ENCODE measurements around the gene ZNF76. TPM values are rescaled to one million over a fixed set of nuclear protein-coding genes. Genes with fewer than 3 reads are reported as not detected.
"Not testable (repeated sequence)": the region's sequence is repeated elsewhere in the genome, so short reads cannot be mapped to it uniquely, and the experiment has no call there.

Gene ZNF76
- polyA plus RNA-seq, 3 donors, result 17.2 to 25.9 (median 23.3) TPM

DNA sequence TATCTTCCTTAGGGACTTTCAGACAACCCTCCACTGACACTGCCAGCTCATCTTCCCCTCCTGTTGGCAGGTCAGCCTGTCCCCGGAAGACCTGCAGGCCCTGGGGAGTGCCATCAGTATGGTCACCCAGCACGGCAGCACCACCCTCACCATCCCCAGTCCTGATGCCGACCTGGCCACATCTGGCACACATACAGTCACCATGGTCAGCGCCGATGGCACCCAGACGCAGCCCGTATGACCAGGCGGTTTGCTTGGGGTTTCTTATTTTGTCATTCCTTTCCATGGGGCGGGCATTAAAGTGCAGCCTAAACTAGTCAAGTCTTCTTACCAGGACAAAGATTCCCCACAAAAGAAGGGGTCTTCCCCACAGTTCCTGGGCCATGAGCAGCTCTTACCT is 34.1 kb downstream of the ZNF76 start:
- WGBS, 3 donors, result 93 to 95% (median 94%) methylated on average over 9 of the region's 9 CpGs
- H3K27ac ChIP-seq (ENCODE audit: low read depth, low read length), result no peak overlapping the region

GRCh38 chr6:35294308-35294945 is 34.9 kb downstream of the ZNF76 start:
- 56 to 60% (median 58%) methylated on average over 10 of the region's 10 CpGs for WGBS, 3 donors
- H3K27ac ChIP-seq (ENCODE audit: low read depth, low read length), result no peak overlapping the region

DNA sequence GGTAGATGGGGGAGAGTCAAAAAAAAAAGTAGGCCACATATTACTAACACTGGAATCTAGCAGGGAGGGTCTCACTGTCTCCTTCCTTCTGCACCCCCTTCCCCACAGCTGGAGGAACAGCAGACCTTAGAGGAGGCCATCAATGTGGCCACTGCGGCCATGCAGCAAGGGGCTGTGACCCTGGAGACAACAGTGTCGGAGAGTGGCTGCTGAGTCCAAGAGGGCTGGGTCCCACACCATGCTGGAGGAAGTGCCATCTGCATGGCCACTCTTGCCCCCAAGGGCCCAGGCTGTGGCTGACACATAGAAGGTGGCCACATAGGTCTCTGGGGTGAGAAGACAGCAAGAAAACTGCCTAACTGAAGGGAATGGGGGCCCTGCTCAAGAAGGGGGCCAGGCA is 35.5 kb downstream of the ZNF76 start:
- H3K27ac ChIP-seq (ENCODE audit: low read depth, low read length), result no peak overlapping the region
- 92 to 99% (median 93%) methylated on average over 2 of the region's 2 CpGs for WGBS, 3 donors

DNA sequence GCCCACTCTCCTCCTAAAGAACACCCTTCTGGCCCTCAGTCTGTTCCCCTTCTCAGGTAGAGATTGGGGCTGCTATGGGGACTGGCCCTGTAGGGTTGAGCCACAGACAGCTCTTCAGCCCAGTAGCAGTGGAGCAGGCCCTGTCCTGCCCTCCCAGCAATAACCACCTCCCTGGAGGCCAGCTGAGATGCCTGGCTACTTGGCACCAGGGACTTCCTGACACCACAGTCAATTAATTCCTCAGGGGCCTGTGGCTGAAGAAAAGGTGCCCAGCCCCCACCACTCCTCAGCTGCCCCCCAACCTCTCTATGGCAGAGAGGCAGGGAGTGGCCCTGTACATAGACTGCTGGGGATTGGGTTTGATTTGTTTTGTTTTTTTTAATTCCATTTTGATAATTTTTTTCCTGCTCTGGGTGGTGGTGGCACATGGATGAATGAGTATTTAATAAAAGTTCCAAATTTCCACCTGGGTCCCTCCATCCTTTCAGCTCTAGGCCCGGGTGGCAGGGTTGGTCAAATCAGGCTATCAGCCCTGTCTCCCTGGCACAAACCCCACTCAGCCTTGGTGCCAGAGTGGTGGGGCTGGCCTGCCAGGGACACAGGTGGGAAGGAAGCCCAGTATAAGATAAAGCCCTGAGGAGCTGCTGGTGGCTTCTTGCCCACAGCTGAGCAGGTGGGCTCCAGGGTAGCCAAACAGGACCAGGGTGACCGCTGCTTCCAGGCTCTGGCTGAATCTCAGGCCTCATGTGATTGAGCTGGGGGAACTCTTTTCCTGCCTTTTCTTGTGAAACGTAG is 36.2 kb downstream of the ZNF76 start:
- 32 to 63% (median 60%) methylated on average over 3 of the region's 3 CpGs for WGBS, 3 donors
- no peak overlapping the region for H3K27ac ChIP-seq (ENCODE audit: low read depth, low read length)

DNA sequence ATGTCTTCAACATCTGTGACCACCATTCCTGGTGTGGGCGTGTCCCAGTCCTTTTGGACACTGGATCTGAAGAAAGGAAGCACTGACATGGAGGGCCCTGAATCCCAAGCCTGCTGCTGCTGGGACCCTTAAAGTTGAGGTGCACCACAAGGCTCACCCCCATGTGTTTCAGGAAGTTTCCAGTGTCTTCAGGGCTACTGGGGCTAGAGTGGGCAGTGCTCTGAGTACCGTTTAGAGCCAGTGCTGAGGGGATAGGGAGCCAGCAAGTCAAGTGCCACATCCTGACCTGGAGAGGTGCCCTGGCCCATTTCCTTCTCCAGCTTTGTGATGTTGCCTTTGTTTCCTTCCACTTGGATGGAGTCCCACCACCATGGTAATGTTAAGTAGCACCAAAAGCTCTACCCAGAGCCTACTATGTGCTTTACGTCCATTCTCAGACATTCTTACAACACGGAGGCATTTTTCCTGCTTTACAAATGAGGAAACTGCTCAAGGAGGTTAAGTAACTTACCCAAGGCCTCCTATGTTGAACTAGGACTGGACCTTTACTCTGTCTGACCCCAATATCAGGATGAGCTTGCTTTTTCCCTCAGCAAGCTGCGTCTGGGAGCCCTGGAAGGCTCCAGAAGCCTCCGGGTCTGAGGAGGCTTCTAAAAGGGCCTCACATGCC is 37.5 kb downstream of the ZNF76 start:
- no peak overlapping the region for H3K27ac ChIP-seq (ENCODE audit: low read depth, low read length)

GRCh38 chr6:35297601-35298481 is 38.3 kb downstream of the ZNF76 start, which contains the start of gene DEF6:
Gene DEF6, plus strand, starts transcription at chr6:35297818. Its CDS starts 39 bp downstream, at chr6:35297857.
- H3K27ac ChIP-seq (ENCODE audit: low read depth, low read length), result no peak within 1 kb of the TSS
- WGBS, 3 donors, result 14 to 15% (median 14%) methylated on average over 35 of the region's 35 CpGs

More for the DNA sequence above, 37.5 kb downstream of the ZNF76 start:
- WGBS, 3 donors, result 38 to 48% (median 42%) methylated on average over 6 of the region's 6 CpGs

DNA sequence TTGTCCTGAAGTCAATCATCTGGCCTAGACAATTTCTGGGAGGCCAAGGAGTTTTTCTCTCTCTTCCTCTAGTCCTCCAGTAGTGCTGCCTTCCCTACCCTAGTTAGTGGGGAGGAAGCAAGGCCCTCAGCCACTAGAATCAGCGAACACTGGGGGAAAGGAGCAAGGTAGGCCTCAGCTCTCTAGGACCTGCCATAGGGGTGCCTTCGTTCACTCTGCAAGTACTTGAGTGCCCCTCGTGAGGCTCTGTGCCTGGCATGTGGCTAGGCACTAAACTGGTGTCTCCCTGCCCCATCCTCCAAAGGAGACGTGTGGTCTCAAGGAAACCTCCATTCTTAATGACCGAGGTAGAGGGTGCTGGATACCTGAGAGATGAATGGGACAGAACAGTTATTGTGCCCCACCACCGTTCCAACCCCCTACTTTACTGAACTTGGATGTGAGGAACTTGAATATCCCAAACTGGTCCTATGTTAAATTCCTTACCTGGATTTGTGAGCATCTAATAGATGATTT is 39.1 kb downstream of the ZNF76 start:
- WGBS, 3 donors, result 59 to 80% (median 64%) methylated on average over 6 of the region's 6 CpGs
- no peak overlapping the region for H3K27ac ChIP-seq (ENCODE audit: low read depth, low read length)

GRCh38 chr6:35299674-35300073 is 40.1 kb downstream of the ZNF76 start:
- no peak overlapping the region for H3K27ac ChIP-seq (ENCODE audit: low read depth, low read length)
- WGBS, 3 donors, result 56 to 84% (median 61%) methylated on average over 4 of the region's 4 CpGs

DNA sequence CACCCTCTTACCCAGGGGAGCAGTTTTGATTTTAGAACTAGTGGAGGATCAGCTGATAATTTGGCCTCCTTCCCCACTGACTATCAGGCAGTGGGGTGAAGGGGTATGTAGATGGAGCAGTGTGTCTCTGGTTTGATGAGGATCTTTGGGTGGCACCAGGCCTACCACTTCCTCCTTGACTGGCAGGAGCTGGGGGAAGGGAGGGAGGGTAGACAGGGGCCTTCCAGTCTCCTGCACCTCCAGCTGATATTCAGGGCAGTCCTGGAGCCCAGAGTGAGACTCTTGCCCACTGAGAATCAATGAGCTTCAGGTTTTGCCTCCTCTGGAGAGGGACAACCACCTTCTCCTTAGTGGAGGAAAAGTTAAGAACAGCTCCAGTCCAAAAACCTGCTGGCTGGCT is 41.3 kb downstream of the ZNF76 start:
- H3K27ac ChIP-seq (ENCODE audit: low read depth, low read length), result no peak overlapping the region

GRCh38 chr6:35302604-35303241 is 43.2 kb downstream of the ZNF76 start:
- 30 to 51% (median 31%) methylated on average over 6 of the region's 6 CpGs for WGBS, 3 donors
- H3K27ac ChIP-seq (ENCODE audit: low read depth, low read length), result no peak overlapping the region

GRCh38 chr6:35304299-35304698 is 44.8 kb downstream of the ZNF76 start:
- 73 to 79% (median 76%) methylated on average over 1 of the region's 1 CpG for WGBS, 3 donors

DNA sequence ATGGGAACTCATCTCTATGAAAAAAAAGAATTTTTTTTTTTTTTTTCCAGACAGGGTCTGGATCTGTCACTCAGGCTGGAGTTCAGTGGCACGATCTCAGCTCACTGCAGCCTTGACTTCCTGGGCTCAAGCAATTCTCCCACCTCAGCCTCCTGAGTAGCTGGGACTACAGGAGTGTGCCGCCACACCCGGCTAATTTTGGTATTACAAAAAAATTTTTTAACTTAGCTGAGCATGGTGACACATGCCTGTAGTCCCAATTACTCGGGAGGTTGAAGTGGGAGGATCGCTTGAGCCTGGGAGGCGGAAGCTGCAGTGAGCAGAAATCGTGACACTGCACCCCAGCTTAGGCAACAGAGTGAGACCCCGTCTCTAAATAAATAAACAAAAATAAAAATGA is 45.6 kb downstream of the ZNF76 start:
- 93 to 94% (median 93%) methylated on average over 8 of the region's 8 CpGs for WGBS, 3 donors
- H3K27ac ChIP-seq (ENCODE audit: low read depth, low read length), result no peak overlapping the region

More at GRCh38 chr6:35304299-35304698, 44.8 kb downstream of the ZNF76 start:
- no peak overlapping the region for H3K27ac ChIP-seq (ENCODE audit: low read depth, low read length)

DNA sequence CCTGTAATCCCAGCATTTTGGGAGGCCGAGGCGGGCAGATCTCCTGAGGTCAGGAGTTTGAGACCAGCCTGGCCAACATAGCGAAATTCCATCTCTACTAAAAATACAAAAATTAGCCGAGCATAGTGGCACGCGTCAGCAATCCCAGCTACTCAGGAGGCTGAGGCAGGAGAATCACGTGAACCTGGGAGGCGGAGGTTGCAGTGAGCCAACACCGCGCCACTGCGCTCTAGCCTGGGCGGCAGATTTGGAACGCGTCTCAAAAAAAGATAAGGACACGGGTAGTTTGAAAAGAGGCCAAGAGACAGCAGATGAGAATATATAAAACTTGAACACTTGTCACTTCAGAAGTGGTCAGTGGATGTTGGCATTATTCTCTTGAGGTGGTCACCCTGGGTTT is 47.6 kb downstream of the ZNF76 start:
- WGBS, 3 donors, result 81 to 87% (median 84%) methylated on average over 15 of the region's 15 CpGs
- H3K27ac ChIP-seq (ENCODE audit: low read depth, low read length), result not testable (repeated sequence)

GRCh38 chr6:35308543-35308942 is 49.0 kb downstream of the ZNF76 start:
- WGBS, 3 donors, result 94 to 96% (median 95%) methylated on average over 2 of the region's 2 CpGs
- not testable (repeated sequence) for H3K27ac ChIP-seq (ENCODE audit: low read depth, low read length)

DNA sequence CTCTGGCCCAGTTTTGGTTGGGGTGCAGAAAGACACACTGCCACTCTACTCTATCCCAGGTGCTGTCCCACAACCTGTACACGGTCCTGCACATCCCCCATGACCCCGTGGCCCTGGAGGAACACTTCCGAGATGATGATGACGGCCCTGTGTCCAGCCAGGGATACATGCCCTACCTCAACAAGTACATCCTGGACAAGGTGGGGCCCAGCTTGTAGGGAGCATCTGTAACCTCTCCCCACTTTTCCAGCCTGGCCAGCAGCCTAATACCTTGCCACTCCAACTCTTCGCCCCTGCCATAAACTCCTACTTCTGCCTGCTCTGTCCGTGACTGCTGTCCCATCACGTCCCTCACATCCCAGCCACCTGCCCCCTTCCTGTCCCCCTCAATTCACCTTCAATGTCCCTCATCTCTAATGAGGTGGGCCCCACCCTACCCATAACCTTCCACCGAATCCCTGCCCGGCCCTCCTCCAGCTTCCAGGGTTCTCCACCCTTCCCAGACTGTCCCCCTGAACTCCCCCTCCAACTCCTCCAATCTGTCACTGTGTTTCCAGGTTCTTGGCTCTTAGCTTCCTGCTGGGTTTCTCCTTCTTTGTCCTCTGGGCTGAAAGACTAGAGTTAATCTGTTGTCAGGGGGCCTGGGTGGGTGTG is 50.2 kb downstream of the ZNF76 start:
- H3K27ac ChIP-seq (ENCODE audit: low read depth, low read length), result no peak overlapping the region
- WGBS, 3 donors, result 90 to 94% (median 92%) methylated on average over 9 of the region's 9 CpGs

GRCh38 chr6:35310265-35310831 is 50.8 kb downstream of the ZNF76 start:
- 66 to 82% (median 76%) methylated on average over 6 of the region's 6 CpGs for WGBS, 3 donors
- H3K27ac ChIP-seq (ENCODE audit: low read depth, low read length), result no peak overlapping the region
